ENCODE measurements around the gene LGALS4. TPM values are rescaled to one million over a fixed set of nuclear protein-coding genes. Genes with fewer than 3 reads are reported as not detected.

Gene LGALS4
- total RNA-seq, 1 donor from 2014 or later, result 0.47 TPM

DNA sequence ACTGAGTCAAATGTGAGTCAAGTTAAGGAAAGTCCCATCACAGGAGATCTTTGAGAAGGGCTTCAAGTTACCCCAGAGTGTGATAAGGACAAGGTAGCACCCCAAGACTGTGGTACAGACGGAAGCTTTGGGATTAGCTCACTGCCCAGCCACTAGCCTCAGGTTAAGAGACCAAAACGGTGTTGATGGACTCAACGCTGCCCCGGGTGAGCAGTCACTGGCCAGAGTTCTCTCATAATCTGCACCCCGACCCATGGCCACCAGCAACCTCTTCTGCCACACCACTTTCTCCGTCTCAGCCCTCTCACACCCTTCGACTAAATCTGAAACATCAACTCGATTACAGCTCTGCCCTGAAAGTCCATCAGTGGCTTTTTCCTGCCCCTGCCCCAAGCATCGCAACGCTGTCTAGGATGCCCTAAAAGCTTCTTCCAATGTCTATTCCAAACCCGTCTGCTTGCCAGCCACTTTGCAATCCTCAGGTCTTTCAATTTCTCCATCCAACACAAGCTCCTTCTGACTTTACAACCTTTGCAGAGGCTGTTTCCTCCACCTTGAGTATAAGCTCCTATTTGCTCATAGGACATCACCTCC is 31.4 kb upstream of the LGALS4 start:
- ATAC-seq, result no peak
- DNase-seq, result no peak
- intact Hi-C loops (cut with micrococcal nuclease), result no loop called here

GRCh38 chr19:38843175-38843758 is 30.5 kb upstream of the LGALS4 start:
- no peak for ATAC-seq
- intact Hi-C loops (cut with micrococcal nuclease), result no loop called here
- no peak for DNase-seq

DNA sequence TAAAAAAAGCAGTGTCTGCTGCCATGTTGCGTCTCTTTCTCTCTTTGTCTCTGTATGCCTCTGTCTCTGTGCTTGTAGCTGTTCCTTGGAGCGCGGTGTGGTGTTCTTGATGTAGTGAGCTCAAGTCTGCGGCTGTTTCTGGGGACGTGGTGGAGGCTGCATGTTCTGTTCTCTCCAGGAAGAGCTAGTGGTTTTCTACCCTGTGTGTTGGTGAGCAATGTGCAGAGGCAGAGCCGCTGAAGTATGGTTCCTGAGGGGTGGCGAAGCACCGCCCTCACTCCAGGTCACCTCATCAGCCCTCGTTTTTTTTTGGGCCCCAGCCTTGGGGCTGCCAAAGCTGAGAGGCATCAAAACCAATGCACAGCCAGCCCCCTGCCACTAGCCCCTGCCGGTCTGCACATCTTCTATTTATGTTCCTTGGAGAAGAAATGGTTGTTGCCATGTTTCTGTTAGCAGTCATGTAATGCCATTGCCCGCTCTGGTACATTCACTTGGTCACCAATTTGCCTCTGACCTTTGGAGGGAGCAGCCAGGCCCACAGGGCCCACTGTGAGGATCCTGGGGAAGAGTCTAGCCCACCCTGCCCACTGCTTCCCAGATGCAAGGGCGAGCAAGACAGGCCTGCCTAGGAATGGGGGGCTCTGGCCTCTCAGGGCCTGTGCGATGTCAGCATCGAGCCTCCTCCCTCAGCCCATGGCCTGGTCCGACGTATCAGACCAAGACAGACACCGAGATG is 29.9 kb upstream of the LGALS4 start:
- DNase-seq, result no peak
- ATAC-seq, result no peak
- intact Hi-C loops (cut with micrococcal nuclease), result no loop called here

DNA sequence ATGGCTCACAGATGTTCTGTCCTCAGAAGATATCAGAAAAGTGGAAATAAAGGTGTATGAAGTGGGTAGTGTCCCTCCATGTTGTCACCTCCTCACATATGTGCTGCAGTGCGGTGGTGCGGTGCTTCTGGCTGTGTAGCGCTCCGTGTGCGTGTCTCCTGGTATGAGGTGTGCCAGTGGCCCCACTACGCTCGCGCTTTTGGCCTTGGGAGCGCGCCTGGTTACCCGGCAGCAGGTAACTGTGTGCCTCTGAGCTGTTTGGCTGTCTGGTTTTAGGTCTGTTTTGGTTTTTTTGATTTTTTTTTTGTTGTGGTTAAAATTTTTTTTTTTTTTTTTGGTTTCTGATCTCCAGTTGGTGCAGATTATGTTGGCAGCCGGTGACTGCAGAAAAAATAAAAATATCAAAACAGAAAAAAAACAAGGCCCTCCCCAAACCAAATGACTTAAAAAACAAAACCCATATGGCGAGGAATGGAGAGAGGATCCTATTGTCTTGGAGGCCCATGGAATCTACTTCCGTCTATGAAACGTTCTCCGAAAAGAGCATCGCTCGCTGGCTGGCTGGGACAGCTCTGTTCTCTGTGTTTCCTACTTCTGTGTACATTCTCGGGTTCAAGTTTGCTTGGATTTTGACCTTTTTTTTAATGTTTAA is 29.2 kb upstream of the LGALS4 start:
- no peak for DNase-seq
- intact Hi-C loops (cut with micrococcal nuclease), result no loop called here
- ATAC-seq, result no peak

- intact Hi-C loops (cut with micrococcal nuclease), result no loop called here
- ATAC-seq, result no peak
Measured at GRCh38 chr19:38841180-38841766, 28.5 kb upstream of the LGALS4 start.

GRCh38 chr19:38840583-38840968 is 27.8 kb upstream of the LGALS4 start:
- intact Hi-C loops (cut with micrococcal nuclease), result no loop called here
- ATAC-seq (no peak), DNase-seq (no peak)

More at GRCh38 chr19:38841180-38841766, 28.5 kb upstream of the LGALS4 start:
- no peak for DNase-seq

- intact Hi-C loops (cut with micrococcal nuclease), result loop anchor here (10.0 kb wide), 1 partner anchor 185 kb away; no protein-coding TSS in a partner anchor
- DNase-seq, result no peak
Measured at GRCh38 chr19:38839816-38840582, 27.3 kb upstream of the LGALS4 start.

DNA sequence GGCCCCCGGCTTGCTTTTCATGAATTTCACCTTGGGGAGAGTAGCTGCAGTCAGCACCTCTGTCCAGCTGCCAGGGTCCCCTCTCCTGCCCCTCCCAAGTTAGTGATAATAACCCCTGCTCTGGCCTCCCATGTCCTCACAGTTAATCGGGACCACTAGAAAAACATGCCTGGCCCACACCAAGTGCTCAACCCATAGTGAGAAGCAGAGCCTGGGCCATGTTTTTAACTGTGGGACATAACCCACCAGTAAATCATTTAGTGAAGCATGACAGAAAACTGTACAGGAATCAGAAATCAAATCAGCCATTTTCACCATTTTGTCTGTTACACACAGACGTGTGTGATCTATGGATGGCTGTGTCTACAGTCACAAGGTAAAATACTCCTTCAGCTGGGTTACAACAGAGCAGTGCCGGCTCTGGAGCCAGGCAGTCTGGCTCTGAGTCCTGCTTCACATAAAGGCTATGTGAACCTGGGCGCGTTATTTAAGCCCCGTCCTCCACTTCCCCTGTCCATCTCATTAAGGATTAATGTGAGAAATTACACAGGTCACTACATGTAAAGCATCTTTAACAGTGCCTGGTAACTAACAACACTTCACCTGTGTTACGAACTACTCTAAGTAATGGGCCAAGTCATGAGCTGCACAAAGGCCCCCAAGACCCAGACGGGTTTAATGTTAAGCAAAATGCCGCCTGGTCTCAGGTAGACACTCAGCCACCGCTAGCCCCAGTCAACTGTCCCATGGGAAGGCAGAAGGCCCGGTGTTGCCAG is 26.4 kb upstream of the LGALS4 start:
- intact Hi-C loops (cut with micrococcal nuclease), result loop anchor here (10.0 kb wide), 1 partner anchor 184 kb away; no protein-coding TSS in a partner anchor
- DNase-seq (no peak), ATAC-seq (no peak)

More at GRCh38 chr19:38839816-38840582, 27.3 kb upstream of the LGALS4 start:
- no peak for ATAC-seq

DNA sequence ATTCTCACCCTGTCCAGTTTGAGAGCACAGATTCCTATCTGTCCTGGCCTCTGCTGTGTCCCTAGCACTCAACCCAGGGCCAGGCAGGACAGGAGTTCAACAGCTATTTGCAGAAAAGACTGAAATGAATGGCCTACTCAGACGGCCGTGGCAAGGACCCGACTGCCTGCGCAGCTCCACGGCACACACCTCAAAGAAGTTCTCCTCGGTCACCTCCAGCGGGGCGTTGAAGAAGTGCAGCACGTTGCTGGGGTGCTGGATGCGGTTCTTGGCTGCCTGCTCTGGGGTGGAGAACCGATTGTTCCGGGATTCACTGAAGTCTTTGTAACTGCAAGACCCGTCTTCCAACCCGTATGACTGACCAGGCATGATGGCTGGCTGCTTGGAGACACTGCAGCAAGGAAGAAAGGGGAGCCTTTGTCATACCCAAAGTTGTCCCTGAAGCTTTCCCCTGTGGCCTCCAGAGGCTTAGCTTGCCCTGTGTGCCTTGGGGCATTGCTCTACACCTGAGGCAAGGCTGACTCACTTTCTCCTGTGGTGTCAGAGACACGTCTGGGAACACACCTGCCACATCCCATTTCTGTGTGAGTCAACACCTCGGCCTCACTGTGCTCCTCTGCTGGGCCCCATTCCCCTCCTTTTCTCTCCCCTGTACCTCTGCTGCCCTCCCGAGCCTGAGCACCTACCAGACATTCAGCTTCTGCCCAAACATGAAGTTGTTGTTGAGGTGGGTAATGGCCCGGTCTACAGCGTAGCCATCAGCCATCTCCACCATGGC is 25.7 kb upstream of the LGALS4 start:
- ATAC-seq (no peak), DNase-seq (no peak)
- intact Hi-C loops (cut with micrococcal nuclease), result loop anchor here (10.0 kb wide), 1 partner anchor 184 kb away; no protein-coding TSS in a partner anchor

- intact Hi-C loops (cut with micrococcal nuclease), result loop anchor here (10.0 kb wide), 1 partner anchor 183 kb away; no protein-coding TSS in a partner anchor
- no peak for ATAC-seq
- DNase-seq, result no peak
Measured at GRCh38 chr19:38837656-38838121, 24.9 kb upstream of the LGALS4 start.

GRCh38 chr19:38836983-38837626 is 24.4 kb upstream of the LGALS4 start:
- ATAC-seq (no peak), DNase-seq (no peak)
- intact Hi-C loops (cut with micrococcal nuclease), result loop anchor here (10.0 kb wide), 1 partner anchor 182 kb away; no protein-coding TSS in a partner anchor

GRCh38 chr19:38836159-38836982 is 23.6 kb upstream of the LGALS4 start:
- DNase-seq (no peak), ATAC-seq (no peak)
- intact Hi-C loops (cut with micrococcal nuclease), result loop anchor here (10.0 kb wide), 1 partner anchor 182 kb away; no protein-coding TSS in a partner anchor

DNA sequence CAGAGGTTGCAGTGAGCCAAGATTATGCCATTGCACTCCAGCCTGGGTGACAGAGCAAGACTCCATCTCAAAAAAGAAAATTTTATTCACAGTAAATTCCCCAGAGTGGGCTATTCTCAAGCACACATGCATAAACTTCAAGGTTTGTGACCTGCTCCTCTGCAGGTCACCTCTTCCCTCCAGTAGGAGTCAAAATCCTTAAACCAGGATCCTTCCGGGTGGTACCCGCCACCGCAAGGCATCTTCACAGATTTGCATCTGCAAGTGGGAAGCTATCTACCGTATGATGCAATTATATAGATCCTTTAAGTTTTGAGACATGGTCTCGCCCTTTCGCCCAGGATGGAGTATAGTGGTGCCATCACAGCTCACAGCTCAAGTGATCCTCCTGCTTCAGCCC is 21.8 kb upstream of the LGALS4 start:
- no peak for ATAC-seq

GRCh38 chr19:38834104-38834490 is 21.4 kb upstream of the LGALS4 start:
- intact Hi-C loops (cut with micrococcal nuclease), result loop anchor here (10.0 kb wide), 1 partner anchor 179 kb away; no protein-coding TSS in a partner anchor
- no peak for ATAC-seq
- no peak for DNase-seq

More for the DNA sequence above, 21.8 kb upstream of the LGALS4 start:
- DNase-seq, result no peak
- intact Hi-C loops (cut with micrococcal nuclease), result loop anchor here (10.0 kb wide), 1 partner anchor 180 kb away; no protein-coding TSS in a partner anchor

DNA sequence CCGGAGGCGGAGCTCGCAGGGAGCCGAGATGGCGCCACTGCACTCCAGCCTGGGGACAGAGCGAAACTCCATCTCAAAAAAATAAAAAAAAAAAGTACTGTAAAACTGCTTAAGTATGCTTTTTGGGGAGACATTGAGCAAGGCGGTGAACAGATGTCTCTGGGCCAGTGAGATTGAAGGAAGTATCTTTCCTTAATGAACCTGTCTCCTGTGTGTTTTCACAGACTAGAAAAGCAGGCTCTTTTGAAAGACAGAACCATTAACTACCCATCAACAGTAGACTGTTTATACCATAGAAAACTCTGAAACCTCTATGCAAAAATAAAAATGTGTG is 20.3 kb upstream of the LGALS4 start:
- intact Hi-C loops (cut with micrococcal nuclease), result loop anchor here (10.0 kb wide), 1 partner anchor 178 kb away; no protein-coding TSS in a partner anchor
- DNase-seq (no peak), ATAC-seq (no peak)

All from left ventricle myocardium superior (tissue), 1 donor.